ENCODE results near the gene TSPAN17.

TSPAN17 gene

GRCh38 chr5:176658817-176659511 lies 11.7 kb downstream of the TSPAN17 start:
- DNase-seq (ENCODE audit: insufficient read length, low spot score) (peak; percentile 27), FAIRE-seq (peak; percentile 80)

- DNase-seq (ENCODE audit: insufficient read length, low spot score): no peak
- no peak for FAIRE-seq
Measured at GRCh38 chr5:176659512-176659839, 12.2 kb downstream of the TSPAN17 start.

GRCh38 chr5:176659860-176660461 lies 12.7 kb downstream of the TSPAN17 start:
- no peak for FAIRE-seq

GRCh38 chr5:176660530-176660859 lies 13.2 kb downstream of the TSPAN17 start:
- DNase-seq (ENCODE audit: insufficient read length, low spot score) (no peak), FAIRE-seq (no peak)

More at GRCh38 chr5:176659860-176660461, 12.7 kb downstream of the TSPAN17 start:
- DNase-seq (ENCODE audit: insufficient read length, low spot score): no peak

- FAIRE-seq: peak; percentile 80
- DNase-seq (ENCODE audit: insufficient read length, low spot score): peak; percentile 95
Measured at GRCh38 chr5:176660860-176661641, 13.8 kb downstream of the TSPAN17 start.

GRCh38 chr5:176661676-176662075 lies 14.4 kb downstream of the TSPAN17 start:
- DNase-seq (ENCODE audit: insufficient read length, low spot score) (no peak), FAIRE-seq (no peak)

- FAIRE-seq (no peak), DNase-seq (ENCODE audit: insufficient read length, low spot score) (no peak)
Measured at GRCh38 chr5:176662371-176663333, 15.4 kb downstream of the TSPAN17 start.

- FAIRE-seq: no peak
Measured at GRCh38 chr5:176663566-176663965, 16.3 kb downstream of the TSPAN17 start.

GRCh38 chr5:176664479-176664878 lies 17.2 kb downstream of the TSPAN17 start:
- DNase-seq (ENCODE audit: insufficient read length, low spot score) (no peak), FAIRE-seq (no peak)

More at GRCh38 chr5:176663566-176663965, 16.3 kb downstream of the TSPAN17 start:
- no peak for DNase-seq (ENCODE audit: insufficient read length, low spot score)

- no peak for FAIRE-seq
- no peak for DNase-seq (ENCODE audit: insufficient read length, low spot score)
Measured at GRCh38 chr5:176664886-176665285, 17.6 kb downstream of the TSPAN17 start.

GRCh38 chr5:176665517-176665916 lies 18.2 kb downstream of the TSPAN17 start:
- FAIRE-seq: no peak
- DNase-seq (ENCODE audit: insufficient read length, low spot score): no peak

- no peak for DNase-seq (ENCODE audit: insufficient read length, low spot score)
- FAIRE-seq: no peak
Measured at GRCh38 chr5:176667637-176668036, 20.4 kb downstream of the TSPAN17 start.

GRCh38 chr5:176670449-176670848 lies 23.2 kb downstream of the TSPAN17 start:
- DNase-seq (ENCODE audit: insufficient read length, low spot score) (no peak), FAIRE-seq (no peak)

- DNase-seq (ENCODE audit: insufficient read length, low spot score) (no peak), FAIRE-seq (no peak)
Measured at GRCh38 chr5:176671399-176671798, 24.1 kb downstream of the TSPAN17 start.

- DNase-seq (ENCODE audit: insufficient read length, low spot score) (no peak), FAIRE-seq (peak; percentile 45)
Measured at GRCh38 chr5:176671890-176672747, 24.8 kb downstream of the TSPAN17 start.

- DNase-seq (ENCODE audit: insufficient read length, low spot score) (no peak), FAIRE-seq (peak; percentile 44)
Measured at GRCh38 chr5:176673651-176674583, 26.6 kb downstream of the TSPAN17 start.

- FAIRE-seq: no peak
- DNase-seq (ENCODE audit: insufficient read length, low spot score): no peak
Measured at GRCh38 chr5:176674799-176675198, 27.5 kb downstream of the TSPAN17 start.

GRCh38 chr5:176675676-176676360 lies 28.5 kb downstream of the TSPAN17 start:
- FAIRE-seq (no peak), DNase-seq (ENCODE audit: insufficient read length, low spot score) (no peak)

Data from GM19239 (cell line).